ENCODE results near the gene RASGRP2. TPM values are rescaled to one million over a fixed set of nuclear protein-coding genes. Genes with fewer than 3 reads are reported as not detected.

RASGRP2 gene
- total RNA-seq, 1 donor from 2014 or later: 0.96 TPM

DNA sequence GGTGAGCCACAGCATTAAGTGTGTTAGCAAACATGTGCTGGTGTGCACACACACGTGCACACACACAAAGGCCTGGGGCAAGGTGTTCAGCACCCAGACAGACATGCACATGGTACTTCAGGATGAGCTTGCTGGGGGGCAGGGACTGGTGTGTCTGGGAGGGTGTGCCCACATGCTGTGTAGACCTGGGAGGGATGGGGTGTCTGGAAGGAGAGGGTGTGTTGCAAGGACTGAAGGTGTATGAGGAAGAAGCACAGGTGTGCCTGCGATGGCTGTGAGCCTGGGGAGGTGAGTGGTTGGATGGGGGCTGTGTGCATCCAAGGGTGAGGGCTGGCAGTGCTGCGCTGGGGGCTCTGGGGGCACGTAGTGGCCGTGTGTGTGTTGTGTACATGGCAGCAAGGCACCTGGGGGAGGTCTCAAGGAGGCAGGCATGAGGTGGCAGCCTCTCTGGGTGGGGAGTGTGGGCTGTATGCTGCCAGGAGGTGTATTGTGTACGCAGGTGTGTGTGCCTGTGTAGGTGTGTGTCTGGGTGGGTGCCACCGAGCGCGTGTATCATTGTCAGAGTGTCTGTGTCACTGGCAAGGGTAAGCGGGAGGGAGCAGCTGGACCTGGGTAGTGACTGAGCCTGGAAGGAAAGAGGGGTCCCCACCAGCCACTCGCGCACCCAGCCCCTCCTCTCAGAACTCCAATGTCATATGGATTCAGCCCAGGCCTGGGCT, 23.1 kb downstream of the RASGRP2 start:
- DNase-seq (ENCODE audit: low read depth): no peak
- TF ChIP-seq, protein P1, sequence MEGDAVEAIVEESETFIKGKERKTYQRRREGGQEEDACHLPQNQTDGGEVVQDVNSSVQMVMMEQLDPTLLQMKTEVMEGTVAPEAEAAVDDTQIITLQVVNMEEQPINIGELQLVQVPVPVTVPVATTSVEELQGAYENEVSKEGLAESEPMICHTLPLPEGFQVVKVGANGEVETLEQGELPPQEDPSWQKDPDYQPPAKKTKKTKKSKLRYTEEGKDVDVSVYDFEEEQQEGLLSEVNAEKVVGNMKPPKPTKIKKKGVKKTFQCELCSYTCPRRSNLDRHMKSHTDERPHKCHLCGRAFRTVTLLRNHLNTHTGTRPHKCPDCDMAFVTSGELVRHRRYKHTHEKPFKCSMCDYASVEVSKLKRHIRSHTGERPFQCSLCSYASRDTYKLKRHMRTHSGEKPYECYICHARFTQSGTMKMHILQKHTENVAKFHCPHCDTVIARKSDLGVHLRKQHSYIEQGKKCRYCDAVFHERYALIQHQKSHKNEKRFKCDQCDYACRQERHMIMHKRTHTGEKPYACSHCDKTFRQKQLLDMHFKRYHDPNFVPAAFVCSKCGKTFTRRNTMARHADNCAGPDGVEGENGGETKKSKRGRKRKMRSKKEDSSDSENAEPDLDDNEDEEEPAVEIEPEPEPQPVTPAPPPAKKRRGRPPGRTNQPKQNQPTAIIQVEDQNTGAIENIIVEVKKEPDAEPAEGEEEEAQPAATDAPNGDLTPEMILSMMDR (IDR thresholded peaks at IDR 0.05; ENCODE audit: insufficient read depth, low read length, poor library complexity, severe bottlenecking): no peak
- no peak overlapping the region for H3K4me3 ChIP-seq (ENCODE audit: low read depth, low read length)
- no peaks in the 10 kb centered on the region for H3K36me3 ChIP-seq (ENCODE audit: control insufficient read depth, insufficient read depth, low read length)
- H3K27me3 ChIP-seq (ENCODE audit: control insufficient read depth, insufficient read depth, low read length): peaks cover 83% of the 10 kb centered on the region

DNA sequence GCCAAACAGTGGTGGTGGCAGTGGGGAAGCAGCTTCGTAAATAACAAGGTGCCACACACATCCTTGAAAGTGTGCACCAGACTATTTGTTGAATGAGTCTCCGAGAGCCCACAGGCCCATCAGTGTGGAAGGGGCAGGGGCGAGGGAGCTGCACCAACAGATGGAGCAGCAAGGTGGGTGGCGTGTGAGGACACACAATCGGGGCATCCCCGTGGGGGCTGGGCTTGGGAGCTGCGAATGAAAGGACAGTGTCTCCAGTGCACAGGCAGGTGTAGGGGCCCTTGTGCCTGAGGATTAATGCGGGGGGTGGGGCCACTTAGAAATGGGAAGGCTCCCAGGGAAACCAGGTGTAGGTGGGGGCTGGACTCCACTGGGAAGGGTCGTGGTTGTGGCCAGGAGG, 23.8 kb downstream of the RASGRP2 start:
- Histone ChIP-seq H3K4me3 (ENCODE audit: low read depth, low read length) (no peak overlapping the region), H3K27me3 (ENCODE audit: control insufficient read depth, insufficient read depth, low read length) (peaks cover 84% of the 10 kb centered on the region), H3K36me3 (ENCODE audit: control insufficient read depth, insufficient read depth, low read length) (no peaks in the 10 kb centered on the region)
- DNase-seq (ENCODE audit: low read depth): no peak
- TF ChIP-seq, protein P1 (IDR thresholded peaks at IDR 0.05; ENCODE audit: insufficient read depth, low read length, poor library complexity, severe bottlenecking): no peak

DNA sequence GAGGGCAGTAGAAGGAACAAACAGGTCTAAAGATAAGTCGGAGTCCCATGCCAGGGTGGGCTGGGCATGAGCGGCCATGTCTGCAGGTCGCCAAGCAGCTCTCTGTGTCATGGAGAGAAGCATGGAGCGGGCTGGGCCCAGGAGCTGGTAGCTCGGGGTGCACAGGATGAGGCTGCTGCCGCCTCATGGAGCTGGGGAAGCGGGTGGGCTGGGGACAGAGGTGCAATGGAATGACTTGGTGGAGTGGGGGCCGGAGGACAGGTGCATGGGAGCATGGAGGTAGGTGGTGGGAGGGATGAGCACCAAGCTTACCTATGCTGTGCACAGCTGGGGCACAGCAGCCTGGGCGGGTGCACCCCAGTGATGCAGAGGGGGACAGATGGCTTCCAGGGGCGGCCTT, 24.5 kb downstream of the RASGRP2 start:
- no peak overlapping the region for H3K4me3 ChIP-seq (ENCODE audit: low read depth, low read length)
- H3K27me3 ChIP-seq (ENCODE audit: control insufficient read depth, insufficient read depth, low read length): peaks cover 83% of the 10 kb centered on the region
- H3K36me3 ChIP-seq (ENCODE audit: control insufficient read depth, insufficient read depth, low read length): no peaks in the 10 kb centered on the region
- TF ChIP-seq, protein P1 (IDR thresholded peaks at IDR 0.05; ENCODE audit: insufficient read depth, low read length, poor library complexity, severe bottlenecking): no peak
- DNase-seq (ENCODE audit: low read depth): no peak

DNA sequence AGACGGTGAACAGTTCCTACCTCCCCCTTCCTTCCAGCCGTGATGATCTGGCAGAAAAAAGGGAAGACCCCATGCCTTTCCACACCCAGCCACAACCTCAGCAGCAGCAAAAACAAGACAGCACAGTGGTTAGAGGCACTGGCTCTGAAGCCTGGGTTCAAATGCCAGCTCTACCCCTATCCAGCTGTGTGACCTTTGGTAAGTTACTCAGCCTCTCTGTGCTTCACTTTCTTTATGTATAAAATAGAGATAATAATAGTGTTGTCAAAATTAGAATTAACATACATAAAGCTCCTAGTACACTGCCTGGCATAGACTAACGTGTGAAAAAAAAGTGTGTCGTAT, 25.2 kb downstream of the RASGRP2 start:
- Histone ChIP-seq H3K27me3 (ENCODE audit: control insufficient read depth, insufficient read depth, low read length) (peaks cover 83% of the 10 kb centered on the region), H3K36me3 (ENCODE audit: control insufficient read depth, insufficient read depth, low read length) (no peaks in the 10 kb centered on the region), H3K4me3 (ENCODE audit: low read depth, low read length) (no peak overlapping the region)
- no peak for DNase-seq (ENCODE audit: low read depth)
- TF ChIP-seq, protein P1 (IDR thresholded peaks at IDR 0.05; ENCODE audit: insufficient read depth, low read length, poor library complexity, severe bottlenecking): no peak

DNA sequence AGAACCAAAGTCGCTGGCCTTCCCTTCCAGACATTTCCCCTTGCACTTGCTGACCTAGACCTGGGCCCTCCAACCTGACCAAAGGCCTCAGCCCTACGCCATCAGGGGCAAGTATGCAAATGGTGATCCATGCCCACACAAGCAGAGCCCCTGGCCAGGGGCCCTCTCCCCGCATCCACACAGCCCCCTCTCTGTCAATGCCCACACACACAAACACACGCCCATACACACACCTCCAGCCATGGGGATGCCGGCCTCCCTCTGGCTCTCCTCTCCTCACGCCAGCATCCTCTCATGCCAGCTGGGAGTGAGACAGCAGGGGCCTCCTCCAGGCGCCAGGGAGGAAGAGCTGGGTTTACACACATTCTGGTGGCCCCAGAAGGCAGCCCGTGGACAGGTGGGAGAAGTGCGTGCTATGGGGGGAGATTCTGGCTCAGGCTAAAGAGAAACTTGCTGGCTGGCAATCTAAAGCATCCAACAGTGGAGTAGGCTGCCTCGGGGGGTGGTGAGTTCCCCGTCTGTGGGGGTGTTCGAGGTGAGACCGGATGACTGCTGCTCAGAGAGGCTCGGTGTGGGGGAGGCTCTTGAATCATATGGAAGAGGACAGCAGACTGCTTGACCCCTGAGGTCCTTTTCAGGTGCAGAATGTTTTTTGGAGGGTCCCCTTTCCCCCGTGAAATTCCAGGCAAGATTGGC, 25.7 kb downstream of the RASGRP2 start:
- no peak overlapping the region for H3K4me3 ChIP-seq (ENCODE audit: low read depth, low read length)
- no peak for DNase-seq (ENCODE audit: low read depth)
- TF ChIP-seq, protein P1 (IDR thresholded peaks at IDR 0.05; ENCODE audit: insufficient read depth, low read length, poor library complexity, severe bottlenecking): no peak
- peaks cover 82% of the 10 kb centered on the region for H3K27me3 ChIP-seq (ENCODE audit: control insufficient read depth, insufficient read depth, low read length)
- H3K36me3 ChIP-seq (ENCODE audit: control insufficient read depth, insufficient read depth, low read length): no peaks in the 10 kb centered on the region

DNA sequence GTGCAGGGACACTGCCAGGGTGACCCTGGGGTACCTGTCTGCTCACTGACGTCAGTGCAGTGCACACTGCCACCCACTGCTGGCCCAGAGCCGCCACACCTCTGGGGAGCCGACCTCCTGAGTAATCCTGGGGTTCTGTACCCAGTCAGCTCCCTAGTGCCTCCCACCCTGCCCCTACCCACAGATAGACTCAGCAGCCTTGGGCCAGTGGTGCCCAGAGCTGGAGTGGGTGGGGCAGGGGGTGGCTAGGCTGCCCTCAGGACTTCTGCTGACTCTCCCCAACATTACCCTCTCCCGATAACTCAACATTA, 26.7 kb downstream of the RASGRP2 start:
- Histone ChIP-seq H3K27me3 (ENCODE audit: control insufficient read depth, insufficient read depth, low read length) (peaks cover 85% of the 10 kb centered on the region), H3K4me3 (ENCODE audit: low read depth, low read length) (no peak overlapping the region), H3K36me3 (ENCODE audit: control insufficient read depth, insufficient read depth, low read length) (no peaks in the 10 kb centered on the region)
- no peak for DNase-seq (ENCODE audit: low read depth)
- TF ChIP-seq, protein P1 (IDR thresholded peaks at IDR 0.05; ENCODE audit: insufficient read depth, low read length, poor library complexity, severe bottlenecking): no peak

Measured in kidney epithelial cell (primary cell).